ENCODE data around the gene HMCN1. TPM values are rescaled to one million over a fixed set of nuclear protein-coding genes. Genes with fewer than 3 reads are reported as not detected.

The HMCN1 gene
- polyA plus RNA-seq, 4 donors: 46.4 to 78.0 (median 51.2) TPM

DNA sequence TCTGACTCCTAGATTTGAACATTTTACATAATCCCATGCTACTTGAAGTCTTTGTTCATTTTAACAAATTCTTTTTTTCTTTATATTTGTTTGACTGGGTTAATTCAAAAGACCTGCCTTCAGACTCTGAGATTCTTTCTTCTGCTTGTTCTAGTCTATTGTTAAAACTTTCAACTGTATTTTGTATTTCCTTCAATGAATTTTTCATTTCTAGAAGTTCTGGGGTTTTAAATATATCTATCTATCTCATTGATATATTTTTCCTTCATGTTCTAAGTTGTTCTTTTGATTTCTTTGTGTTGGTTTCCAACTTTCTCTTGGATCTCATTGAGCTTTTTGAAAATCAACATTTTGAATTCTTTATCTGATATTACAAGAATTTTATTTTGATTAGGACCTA, 64.3 kb downstream of the HMCN1 start:
- no peak for DNase-seq (ENCODE audit: low read depth in 4 of 4, low spot score in 3 of 4)

GRCh38 chr1:185803241-185803640, 69.0 kb downstream of the HMCN1 start:
- no peak for DNase-seq (ENCODE audit: low read depth in 4 of 4, low spot score in 3 of 4)

DNA sequence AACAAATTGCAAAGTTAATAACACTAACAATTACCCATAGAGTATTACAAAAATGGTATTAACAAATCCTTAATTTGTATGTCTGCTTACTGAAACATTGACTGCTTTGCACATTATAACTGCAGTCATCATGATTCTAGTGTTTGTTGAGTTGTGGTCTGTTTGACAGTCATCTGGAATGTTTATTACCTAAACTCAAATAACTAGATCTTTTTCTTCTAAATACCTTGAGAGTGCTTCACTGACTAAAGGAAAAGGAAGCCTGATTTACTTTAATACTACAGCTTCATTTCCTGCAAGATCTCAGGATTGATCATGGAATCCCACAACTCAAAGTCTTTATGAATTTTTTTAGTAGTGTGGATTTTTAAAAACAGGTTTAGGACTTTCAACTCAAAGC, 70.0 kb downstream of the HMCN1 start:
- no peak for DNase-seq (ENCODE audit: low read depth in 4 of 4, low spot score in 3 of 4)

DNA sequence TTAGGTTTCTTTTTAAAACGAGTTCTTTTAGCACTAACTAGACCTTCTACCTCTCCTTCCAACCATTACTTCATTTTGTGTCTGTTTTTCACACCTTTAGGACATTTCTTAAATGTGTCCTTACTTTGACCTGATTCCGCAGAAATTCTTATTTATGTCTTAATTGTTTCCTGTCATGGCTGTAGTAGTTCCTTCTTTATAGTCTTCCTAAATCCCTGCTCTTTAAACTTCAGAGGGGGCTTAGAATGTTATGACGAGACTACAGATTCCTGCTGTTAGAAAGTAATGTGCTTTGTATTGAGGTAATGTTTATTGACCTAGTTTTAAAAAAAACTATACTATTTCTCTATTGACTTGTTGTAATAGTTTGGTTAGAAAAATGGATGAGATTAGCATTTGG, 70.4 kb downstream of the HMCN1 start:
- no peak for DNase-seq (ENCODE audit: low read depth in 4 of 4, low spot score in 3 of 4)

- DNase-seq (ENCODE audit: low read depth in 4 of 4, low spot score in 3 of 4): no peak
These were observed 73.1 kb downstream of the HMCN1 start for GRCh38 chr1:185807275-185807674.

DNA sequence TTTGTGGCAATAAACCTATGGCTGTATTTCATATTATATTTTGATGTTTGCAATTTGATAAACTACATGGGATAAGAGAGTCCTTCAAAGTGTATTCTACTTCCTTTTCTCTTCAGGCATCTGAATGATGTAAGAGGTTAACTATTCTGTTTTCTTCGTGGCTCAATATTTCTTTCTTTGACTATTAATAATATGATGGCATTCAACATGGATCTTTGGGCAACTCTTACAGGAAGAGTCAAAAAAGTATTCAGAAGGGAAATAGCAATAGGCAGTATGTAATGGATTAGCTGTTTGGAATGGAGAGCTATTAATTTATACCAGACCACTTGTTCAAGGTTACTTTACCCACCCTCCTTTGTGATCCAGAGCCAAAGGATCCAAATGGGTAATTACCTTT, 74.4 kb downstream of the HMCN1 start:
- DNase-seq (ENCODE audit: low read depth in 4 of 4, low spot score in 3 of 4): no peak

DNA sequence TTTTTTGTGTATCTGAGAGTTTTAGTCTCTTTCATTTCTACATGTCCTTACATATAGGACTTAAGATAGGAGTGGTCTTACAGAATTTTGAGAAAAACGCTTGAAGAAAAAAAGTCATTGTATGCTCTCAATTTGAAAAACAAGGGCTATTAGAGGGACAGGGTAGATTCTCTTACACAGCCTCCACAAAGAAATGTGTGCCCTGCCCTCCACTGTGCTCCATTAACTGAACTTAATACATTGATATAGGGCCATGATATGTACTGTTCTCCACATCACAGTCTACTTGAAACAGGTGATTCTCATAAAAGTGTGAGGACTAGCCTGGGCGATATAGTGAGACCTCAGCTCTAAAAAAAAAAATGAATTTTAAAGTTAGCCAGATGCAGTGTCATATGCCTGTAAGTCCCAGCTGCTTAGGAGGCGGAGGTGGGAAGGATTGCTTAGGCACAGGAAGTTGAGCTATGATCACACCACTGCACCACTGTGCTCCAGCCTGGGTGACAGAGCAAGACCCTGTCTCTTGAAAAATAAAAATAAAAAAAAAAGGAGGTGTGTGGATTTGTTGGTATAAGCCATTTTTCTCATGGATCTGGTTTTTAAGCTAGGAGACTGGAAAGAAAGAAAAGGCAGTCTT, 77.0 kb downstream of the HMCN1 start:
- no peak for DNase-seq (ENCODE audit: low read depth in 4 of 4, low spot score in 3 of 4)

DNA sequence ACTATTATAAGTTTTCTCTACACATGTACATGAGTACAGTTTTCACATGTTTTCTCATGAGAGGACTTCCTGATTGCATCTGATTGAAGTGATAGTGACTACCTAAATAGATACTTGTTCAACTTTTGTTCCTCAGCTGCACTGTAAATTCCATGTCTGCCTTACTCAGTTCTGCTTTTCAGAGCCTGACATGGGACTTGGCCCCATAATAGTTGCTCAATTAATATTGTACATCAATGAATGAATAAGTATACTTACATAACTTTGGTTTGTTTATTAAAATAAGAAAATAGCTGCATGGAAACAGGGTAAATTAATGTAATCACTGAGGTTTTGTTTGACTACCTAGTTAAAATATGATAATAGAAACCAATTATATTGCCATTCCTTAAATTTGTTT, 78.7 kb downstream of the HMCN1 start:
- DNase-seq (ENCODE audit: low read depth in 4 of 4, low spot score in 3 of 4): no peak

- peak in 1 of 4 donors; percentile 12 for DNase-seq (ENCODE audit: low read depth in 4 of 4, low spot score in 3 of 4)
These were observed 79.3 kb downstream of the HMCN1 start for GRCh38 chr1:185813401-185813979.

- no peak for DNase-seq (ENCODE audit: low read depth in 4 of 4, low spot score in 3 of 4)
These were observed 82.3 kb downstream of the HMCN1 start for GRCh38 chr1:185816460-185816859.

- no peak for DNase-seq (ENCODE audit: low read depth in 4 of 4, low spot score in 3 of 4)
These were observed 85.6 kb downstream of the HMCN1 start for GRCh38 chr1:185819798-185820197.

DNA sequence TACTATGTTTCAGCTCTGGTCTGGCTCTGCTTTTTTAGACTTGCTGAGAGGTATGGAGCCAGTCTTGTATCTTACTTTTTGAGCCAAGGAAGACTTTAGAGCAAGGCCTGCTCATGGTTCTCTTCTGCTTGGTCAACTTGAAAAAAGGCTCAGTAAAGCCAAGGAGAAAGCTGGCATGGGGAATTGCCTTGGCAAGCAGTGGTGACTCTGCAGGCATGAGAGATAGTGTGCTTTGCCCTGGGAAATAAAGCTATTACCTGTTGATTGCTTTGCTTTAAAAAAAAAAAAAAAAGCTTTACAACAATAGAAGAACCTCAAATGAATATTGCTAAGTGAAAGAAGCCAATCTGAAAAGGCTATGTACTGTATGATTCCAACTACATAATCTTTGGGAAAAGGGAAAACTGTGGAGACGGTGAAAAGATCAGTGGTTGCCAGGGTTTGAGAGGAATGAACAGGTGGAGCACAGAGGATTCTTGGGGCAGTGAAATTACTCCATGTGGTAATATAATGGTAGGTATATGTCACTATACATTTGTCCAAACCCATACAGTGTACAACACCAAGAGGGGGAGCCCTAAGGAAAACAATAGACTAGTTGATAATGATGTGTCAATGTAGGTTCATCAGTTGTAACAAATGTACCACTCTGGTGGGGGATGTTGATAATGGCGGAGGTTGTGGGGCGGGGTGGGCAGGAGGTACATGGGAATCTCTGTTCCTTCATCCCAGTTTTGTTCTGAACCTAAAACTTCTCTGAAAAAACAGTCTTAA, 87.6 kb downstream of the HMCN1 start:
- no peak for DNase-seq (ENCODE audit: low read depth in 4 of 4, low spot score in 3 of 4)

- no peak for DNase-seq (ENCODE audit: low read depth in 4 of 4, low spot score in 3 of 4)
These were observed 89.3 kb downstream of the HMCN1 start for GRCh38 chr1:185823467-185823866.

DNA sequence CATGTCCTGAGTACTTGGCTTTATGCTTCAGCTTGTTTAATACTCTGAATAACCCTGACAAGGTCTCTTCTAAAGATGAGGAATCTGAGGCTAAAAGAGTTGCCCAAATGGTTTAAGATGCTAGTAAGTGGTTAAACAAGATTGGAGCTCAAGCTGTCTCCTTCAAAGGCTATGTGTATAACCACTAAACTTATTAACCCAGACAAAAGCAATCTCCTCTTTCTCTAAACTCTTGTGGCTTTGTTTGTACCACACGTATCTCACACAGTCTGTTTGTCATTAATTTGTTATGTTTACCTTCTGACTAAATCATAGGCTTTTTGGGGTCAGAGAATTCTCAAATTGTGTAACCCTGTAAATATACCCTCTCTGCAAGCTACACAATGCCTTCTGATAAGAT, 89.9 kb downstream of the HMCN1 start:
- no peak for DNase-seq (ENCODE audit: low read depth in 4 of 4, low spot score in 3 of 4)

DNA sequence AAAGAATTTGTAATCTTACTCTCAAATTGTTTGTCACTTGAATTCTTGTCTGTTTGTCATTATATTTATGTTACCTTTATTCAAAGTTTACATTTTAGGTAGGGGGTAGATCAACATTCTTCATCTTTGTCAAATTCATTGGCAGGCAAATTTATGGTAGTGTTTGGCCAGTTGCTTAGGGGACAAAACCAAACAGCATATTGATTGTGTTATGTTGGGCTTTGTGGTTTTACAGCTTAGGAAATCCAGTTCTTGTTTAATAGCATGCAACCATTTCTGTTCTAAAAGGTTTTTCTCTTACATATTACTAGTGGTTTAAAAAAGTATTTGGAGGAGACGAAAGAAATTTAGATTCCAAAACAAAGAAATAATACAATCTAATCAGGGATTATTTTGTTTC, 91.4 kb downstream of the HMCN1 start:
- no peak for DNase-seq (ENCODE audit: low read depth in 4 of 4, low spot score in 3 of 4)

DNA sequence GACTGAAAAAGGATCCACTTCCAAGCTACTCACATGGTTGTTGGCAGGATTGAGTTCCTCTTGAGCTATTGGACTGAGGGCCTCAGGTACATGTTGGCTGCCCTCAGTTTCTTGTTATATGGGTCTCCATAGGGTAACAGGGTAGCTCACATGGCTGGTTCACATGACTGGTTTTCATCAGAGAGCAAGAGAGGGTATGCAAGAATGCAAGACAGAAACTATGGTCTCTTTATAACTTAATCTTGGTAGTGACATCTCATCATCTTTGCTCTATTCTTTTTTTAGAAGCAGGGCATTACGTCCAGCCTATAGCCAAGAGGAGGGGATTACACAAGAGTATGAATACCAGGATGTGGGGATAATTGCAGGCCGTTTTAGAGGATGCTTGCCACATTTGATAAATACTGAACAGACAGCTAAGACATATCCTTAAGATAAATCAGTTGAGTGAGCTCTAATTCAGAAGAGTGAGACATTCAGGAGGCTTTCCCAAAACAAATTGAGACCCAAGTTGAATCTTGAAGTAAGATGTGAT, 100.2 kb downstream of the HMCN1 start:
- DNase-seq (ENCODE audit: low read depth in 4 of 4, low spot score in 3 of 4): no peak

DNA sequence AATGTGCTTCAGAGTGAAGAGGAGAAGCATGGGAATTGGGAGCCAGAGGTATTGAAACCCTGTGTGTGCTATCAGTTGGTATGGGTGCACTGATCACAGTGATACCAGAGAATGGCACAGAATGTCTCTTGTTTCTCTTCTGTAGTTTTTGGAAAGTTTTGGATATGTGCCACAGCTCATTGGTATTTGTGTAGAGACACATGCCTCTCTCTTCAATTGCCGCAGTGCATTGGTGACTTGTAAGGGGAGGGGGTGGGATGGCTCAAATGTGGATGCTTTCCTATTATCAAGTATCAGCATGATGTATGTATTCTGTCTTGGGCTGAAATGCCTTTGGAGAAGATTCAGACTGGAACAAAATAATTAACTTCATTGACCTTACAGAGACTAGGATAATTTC, 101.0 kb downstream of the HMCN1 start:
- DNase-seq (ENCODE audit: low read depth in 4 of 4, low spot score in 3 of 4): no peak

GRCh38 chr1:185837711-185838110, 103.5 kb downstream of the HMCN1 start:
- no peak for DNase-seq (ENCODE audit: low read depth in 4 of 4, low spot score in 3 of 4)

DNA sequence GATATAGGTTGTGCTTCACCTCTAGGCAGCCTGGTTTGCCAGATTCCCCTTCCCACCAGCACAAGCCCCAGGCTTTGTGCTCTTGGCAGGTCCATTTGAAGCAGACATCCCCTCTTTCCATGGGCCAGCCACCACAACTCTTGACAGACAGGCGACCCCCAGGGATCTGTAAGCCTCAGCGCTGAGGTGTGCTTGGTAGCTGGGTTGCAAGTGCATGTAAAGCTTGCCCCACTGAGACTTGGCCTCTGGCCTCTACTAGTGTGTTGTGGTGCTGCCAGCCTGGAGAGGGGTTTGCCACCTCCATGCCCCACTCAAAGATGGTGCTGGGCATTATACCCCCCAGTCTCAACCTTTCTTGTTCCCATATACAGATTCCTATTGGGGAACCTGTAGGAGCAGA, 103.9 kb downstream of the HMCN1 start:
- DNase-seq (ENCODE audit: low read depth in 4 of 4, low spot score in 3 of 4): no peak

- DNase-seq (ENCODE audit: low read depth in 4 of 4, low spot score in 3 of 4): no peak
These were observed 106.7 kb downstream of the HMCN1 start for GRCh38 chr1:185840880-185841279.

- no peak for DNase-seq (ENCODE audit: low read depth in 4 of 4, low spot score in 3 of 4)
These were observed 109.2 kb downstream of the HMCN1 start for GRCh38 chr1:185843297-185843869.
